Measurements from ENCODE around the gene MAP2K7.

Gene MAP2K7

GRCh38 chr19:7902796-7903243 lies 857 bp upstream of the MAP2K7 start:
- Histone ChIP-seq H3K36me3 (ENCODE audit: control insufficient read depth in 2 of 2, insufficient read depth in 1 of 2, low read length in 2 of 2) (peaks cover 0 to 42% of the 10 kb centered on the region in 2 experiments; a peak in 1 of 3 replicates), H3K27ac (ENCODE audit: extremely low read depth, low read depth, low read length) (peak overlapping the region; percentile 80), H3K4me1 (ENCODE audit: control insufficient read depth, insufficient read depth, low read length) (peaks cover 5% of the 10 kb centered on the region; the same call in 1 of the 2 replicates), H3K9me3 (ENCODE audit: control insufficient read depth, insufficient read depth, low read depth, low read length) (no peaks in the 10 kb centered on the region), H3K4me3 (ENCODE audit: low read depth, low read length) (peak overlapping the region; percentile 62)
- TF ChIP-seq ZNF433 (tag by site-specific recombination; IDR thresholded peaks at IDR 0.05; ENCODE audit: low read depth), result no peak
- no peak for TF ChIP-seq ZNF266 (tag by site-specific recombination; IDR thresholded peaks at IDR 0.05; ENCODE audit: low read depth)
- TF ChIP-seq ZBTB1 (tag by site-specific recombination; IDR thresholded peaks at IDR 0.05), result no peak
- TF ChIP-seq TSHZ1 (tag by site-specific recombination; IDR thresholded peaks at IDR 0.05; ENCODE audit: borderline replicate concordance), result no peak
- TF ChIP-seq, protein P1, sequence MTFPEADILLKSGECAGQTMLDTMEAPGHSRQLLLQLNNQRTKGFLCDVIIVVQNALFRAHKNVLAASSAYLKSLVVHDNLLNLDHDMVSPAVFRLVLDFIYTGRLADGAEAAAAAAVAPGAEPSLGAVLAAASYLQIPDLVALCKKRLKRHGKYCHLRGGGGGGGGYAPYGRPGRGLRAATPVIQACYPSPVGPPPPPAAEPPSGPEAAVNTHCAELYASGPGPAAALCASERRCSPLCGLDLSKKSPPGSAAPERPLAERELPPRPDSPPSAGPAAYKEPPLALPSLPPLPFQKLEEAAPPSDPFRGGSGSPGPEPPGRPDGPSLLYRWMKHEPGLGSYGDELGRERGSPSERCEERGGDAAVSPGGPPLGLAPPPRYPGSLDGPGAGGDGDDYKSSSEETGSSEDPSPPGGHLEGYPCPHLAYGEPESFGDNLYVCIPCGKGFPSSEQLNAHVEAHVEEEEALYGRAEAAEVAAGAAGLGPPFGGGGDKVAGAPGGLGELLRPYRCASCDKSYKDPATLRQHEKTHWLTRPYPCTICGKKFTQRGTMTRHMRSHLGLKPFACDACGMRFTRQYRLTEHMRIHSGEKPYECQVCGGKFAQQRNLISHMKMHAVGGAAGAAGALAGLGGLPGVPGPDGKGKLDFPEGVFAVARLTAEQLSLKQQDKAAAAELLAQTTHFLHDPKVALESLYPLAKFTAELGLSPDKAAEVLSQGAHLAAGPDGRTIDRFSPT (tag by site-specific recombination; IDR thresholded peaks at IDR 0.05), result 0 out of 2 replicates have a peak, but pooled peaks have one; percentile 21
- TF ChIP-seq, protein P2, sequence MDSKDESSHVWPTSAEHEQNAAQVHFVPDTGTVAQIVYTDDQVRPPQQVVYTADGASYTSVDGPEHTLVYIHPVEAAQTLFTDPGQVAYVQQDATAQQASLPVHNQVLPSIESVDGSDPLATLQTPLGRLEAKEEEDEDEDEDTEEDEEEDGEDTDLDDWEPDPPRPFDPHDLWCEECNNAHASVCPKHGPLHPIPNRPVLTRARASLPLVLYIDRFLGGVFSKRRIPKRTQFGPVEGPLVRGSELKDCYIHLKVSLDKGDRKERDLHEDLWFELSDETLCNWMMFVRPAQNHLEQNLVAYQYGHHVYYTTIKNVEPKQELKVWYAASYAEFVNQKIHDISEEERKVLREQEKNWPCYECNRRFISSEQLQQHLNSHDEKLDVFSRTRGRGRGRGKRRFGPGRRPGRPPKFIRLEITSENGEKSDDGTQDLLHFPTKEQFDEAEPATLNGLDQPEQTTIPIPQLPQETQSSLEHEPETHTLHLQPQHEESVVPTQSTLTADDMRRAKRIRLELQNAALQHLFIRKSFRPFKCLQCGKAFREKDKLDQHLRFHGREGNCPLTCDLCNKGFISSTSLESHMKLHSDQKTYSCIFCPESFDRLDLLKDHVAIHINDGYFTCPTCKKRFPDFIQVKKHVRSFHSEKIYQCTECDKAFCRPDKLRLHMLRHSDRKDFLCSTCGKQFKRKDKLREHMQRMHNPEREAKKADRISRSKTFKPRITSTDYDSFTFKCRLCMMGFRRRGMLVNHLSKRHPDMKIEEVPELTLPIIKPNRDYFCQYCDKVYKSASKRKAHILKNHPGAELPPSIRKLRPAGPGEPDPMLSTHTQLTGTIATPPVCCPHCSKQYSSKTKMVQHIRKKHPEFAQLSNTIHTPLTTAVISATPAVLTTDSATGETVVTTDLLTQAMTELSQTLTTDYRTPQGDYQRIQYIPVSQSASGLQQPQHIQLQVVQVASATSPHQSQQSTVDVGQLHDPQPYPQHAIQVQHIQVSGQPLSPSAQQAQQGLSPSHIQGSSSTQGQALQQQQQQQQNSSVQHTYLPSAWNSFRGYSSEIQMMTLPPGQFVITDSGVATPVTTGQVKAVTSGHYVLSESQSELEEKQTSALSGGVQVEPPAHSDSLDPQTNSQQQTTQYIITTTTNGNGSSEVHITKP (tag by site-specific recombination; IDR thresholded peaks at IDR 0.05), result 0 out of 2 replicates have a peak, but pooled peaks have one; percentile 20
- TF ChIP-seq, protein P3, sequence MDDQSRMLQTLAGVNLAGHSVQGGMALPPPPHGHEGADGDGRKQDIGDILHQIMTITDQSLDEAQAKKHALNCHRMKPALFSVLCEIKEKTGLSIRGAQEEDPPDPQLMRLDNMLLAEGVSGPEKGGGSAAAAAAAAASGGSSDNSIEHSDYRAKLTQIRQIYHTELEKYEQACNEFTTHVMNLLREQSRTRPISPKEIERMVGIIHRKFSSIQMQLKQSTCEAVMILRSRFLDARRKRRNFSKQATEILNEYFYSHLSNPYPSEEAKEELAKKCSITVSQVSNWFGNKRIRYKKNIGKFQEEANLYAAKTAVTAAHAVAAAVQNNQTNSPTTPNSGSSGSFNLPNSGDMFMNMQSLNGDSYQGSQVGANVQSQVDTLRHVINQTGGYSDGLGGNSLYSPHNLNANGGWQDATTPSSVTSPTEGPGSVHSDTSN (CRISPR knock-in tag; IDR thresholded peaks at IDR 0.05), result peak; percentile 48; the same call in 1 of the 2 replicates
- TF ChIP-seq, protein P4, sequence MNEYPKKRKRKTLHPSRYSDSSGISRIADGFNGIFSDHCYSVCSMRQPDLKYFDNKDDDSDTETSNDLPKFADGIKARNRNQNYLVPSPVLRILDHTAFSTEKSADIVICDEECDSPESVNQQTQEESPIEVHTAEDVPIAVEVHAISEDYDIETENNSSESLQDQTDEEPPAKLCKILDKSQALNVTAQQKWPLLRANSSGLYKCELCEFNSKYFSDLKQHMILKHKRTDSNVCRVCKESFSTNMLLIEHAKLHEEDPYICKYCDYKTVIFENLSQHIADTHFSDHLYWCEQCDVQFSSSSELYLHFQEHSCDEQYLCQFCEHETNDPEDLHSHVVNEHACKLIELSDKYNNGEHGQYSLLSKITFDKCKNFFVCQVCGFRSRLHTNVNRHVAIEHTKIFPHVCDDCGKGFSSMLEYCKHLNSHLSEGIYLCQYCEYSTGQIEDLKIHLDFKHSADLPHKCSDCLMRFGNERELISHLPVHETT (tag by site-specific recombination; IDR thresholded peaks at IDR 0.05), result no peak
- POLR2A ChIA-PET, result interaction anchor here (0.6 to 3.4 kb wide), 24 partner anchors 9 to 803 kb away, joined by 3 to 25 read pairs (median 8); partner anchors contain the start of genes LRRC8E, PRR36, SNAPC2 and TGFBR3L
- CTCF ChIA-PET, result interaction anchor here (0.5 to 1.5 kb wide), 8 partner anchors 13 to 376 kb away, joined by 3 to 12 read pairs (median 4); no protein-coding TSS in a partner anchor

All from HEK293 (cell line).